ENCODE data around the gene SRY.
"Not testable (repeated sequence)": the region's sequence is repeated elsewhere in the genome, so short reads cannot be mapped to it uniquely, and the experiment has no call there.

SRY gene

GRCh38 chrY:2787600-2787999 lies at the start of gene SRY:
Gene SRY (minus strand): TSS chrY:2787682. CDS start chrY:2787603, 79 bp downstream.
- DNase-seq (ENCODE audit: low read depth in 1 of 2, low spot score in 1 of 2): no peak

GRCh38 chrY:2837078-2837477 lies 49.6 kb upstream of the SRY start:
- DNase-seq (ENCODE audit: low read depth in 1 of 2, low spot score in 1 of 2): no peak

- DNase-seq (ENCODE audit: low read depth in 1 of 2, low spot score in 1 of 2): no peak
These were observed 47.7 kb upstream of the SRY start for GRCh38 chrY:2835230-2835629.

- DNase-seq (ENCODE audit: low read depth in 1 of 2, low spot score in 1 of 2): no peak
These were observed 41.0 kb upstream of the SRY start for GRCh38 chrY:2828497-2828896.

- no peak for DNase-seq (ENCODE audit: low read depth in 1 of 2, low spot score in 1 of 2)
These were observed 37.0 kb upstream of the SRY start for GRCh38 chrY:2824471-2824870.

- not testable (repeated sequence) for DNase-seq (ENCODE audit: low read depth in 1 of 2, low spot score in 1 of 2)
These were observed 29.8 kb upstream of the SRY start for GRCh38 chrY:2817146-2817896.

GRCh38 chrY:2800246-2800645 lies 12.8 kb upstream of the SRY start:
- no peak for DNase-seq (ENCODE audit: low read depth in 1 of 2, low spot score in 1 of 2)

- no peak for DNase-seq (ENCODE audit: low read depth in 1 of 2, low spot score in 1 of 2)
These were observed 10.5 kb upstream of the SRY start for GRCh38 chrY:2797991-2798390.

- DNase-seq (ENCODE audit: low read depth in 1 of 2, low spot score in 1 of 2): no peak
These were observed 9.6 kb upstream of the SRY start for GRCh38 chrY:2796977-2797523.

GRCh38 chrY:2789756-2790155 lies 2.3 kb upstream of the SRY start:
- DNase-seq (ENCODE audit: low read depth in 1 of 2, low spot score in 1 of 2): no peak

- DNase-seq (ENCODE audit: low read depth in 1 of 2, low spot score in 1 of 2): no peak
These were observed 488 bp downstream of the SRY start for GRCh38 chrY:2786876-2787512.

All from stimulated activated CD4-positive, alpha-beta T cell treated with anti-CD3 and anti-CD28 coated beads, Interleukin-15, amount 100 ng/mL, for 1 hour (primary cell).